MG63 (cell line): Measurements from ENCODE around the gene LATS1. TPM values are rescaled to one million over a fixed set of nuclear protein-coding genes. Genes with fewer than 3 reads are reported as not detected.
"Not testable (repeated sequence)": the region's sequence is repeated elsewhere in the genome, so short reads cannot be mapped to it uniquely, and the experiment has no call there.

Experiments
- DNase-seq: peaks from one replicate; pipeline ENCODE4 v3.0.0-alpha.2; 2020
- H3K27me3 ChIP-seq: fragments of 250-450 bp; sonication (Bioruptor Pico); 2 replicates; pipeline ENCODE4 v1.5.1; 2020; ENCODE audit warnings: mild to moderate bottlenecking, moderate library complexity
- H3K36me3 ChIP-seq: fragments of 250-450 bp; sonication (Bioruptor Pico); 2 replicates; pipeline ENCODE4 v1.5.1; 2020; ENCODE audit warnings: mild to moderate bottlenecking, moderate library complexity
- H3K4me3 ChIP-seq: fragments of 250-450 bp; sonication (Bioruptor Pico); 2 replicates; pipeline ENCODE4 v1.5.1; 2020; ENCODE audit warnings: mild to moderate bottlenecking, moderate library complexity
- H3K9me3 ChIP-seq: fragments of 250-450 bp; sonication (Bioruptor Pico); 2 replicates; pipeline ENCODE4 v1.5.1; 2020; ENCODE audit warnings: mild to moderate bottlenecking, moderate library complexity
- total RNA-seq: library from RNA; depleted of rRNA; stranded (reverse); fragments of >200 nt; shearing (Covaris generic); gene quantifications from 2 replicates; pipeline ENCODE4 v1.2.3, GENCODE V29; 2014; ENCODE audit warnings: low replicate concordance

LATS1 gene
- total RNA-seq, 1 experiment from 2014 or later = 12.9 TPM

- no peak for DNase-seq
These were observed 19.7 kb downstream of the LATS1 start for GRCh38 chr6:149698175-149698574.

GRCh38 chr6:149696901-149697300, 21.0 kb downstream of the LATS1 start:
- DNase-seq = no peak
- Histone ChIP-seq H3K27me3 (no peaks in the 10 kb centered on the region), H3K36me3 (peaks cover 59% of the 10 kb centered on the region), H3K9me3 (no peaks in the 10 kb centered on the region), H3K4me3 (no peak overlapping the region)

More at GRCh38 chr6:149698175-149698574, 19.7 kb downstream of the LATS1 start:
- H3K4me3 ChIP-seq = no peak overlapping the region
- H3K9me3 ChIP-seq = no peaks in the 10 kb centered on the region
- H3K27me3 ChIP-seq = no peaks in the 10 kb centered on the region
- H3K36me3 ChIP-seq = peaks cover 53% of the 10 kb centered on the region

- Histone ChIP-seq H3K9me3 (no peaks in the 10 kb centered on the region), H3K36me3 (peaks cover 64% of the 10 kb centered on the region), H3K4me3 (no peak overlapping the region)
These were observed 23.0 kb downstream of the LATS1 start for GRCh38 chr6:149694921-149695320.

GRCh38 chr6:149691201-149691600, 26.7 kb downstream of the LATS1 start:
- Histone ChIP-seq H3K27me3 (no peaks in the 10 kb centered on the region), H3K9me3 (no peaks in the 10 kb centered on the region), H3K4me3 (no peak overlapping the region), H3K36me3 (peaks cover 51% of the 10 kb centered on the region)
- DNase-seq = no peak

More at GRCh38 chr6:149694921-149695320, 23.0 kb downstream of the LATS1 start:
- no peak for DNase-seq
- H3K27me3 ChIP-seq = no peaks in the 10 kb centered on the region

- Histone ChIP-seq H3K27me3 (no peaks in the 10 kb centered on the region), H3K36me3 (peaks cover 41% of the 10 kb centered on the region), H3K9me3 (no peaks in the 10 kb centered on the region), H3K4me3 (no peak overlapping the region)
- DNase-seq = no peak
These were observed 31.7 kb downstream of the LATS1 start for GRCh38 chr6:149686230-149686629.

- DNase-seq = no peak
- Histone ChIP-seq H3K4me3 (no peak overlapping the region), H3K36me3 (peaks cover 47% of the 10 kb centered on the region), H3K27me3 (no peaks in the 10 kb centered on the region), H3K9me3 (no peaks in the 10 kb centered on the region)
These were observed 34.5 kb downstream of the LATS1 start for GRCh38 chr6:149683256-149683859.

- H3K9me3 ChIP-seq, H3K27me3 ChIP-seq, DNase-seq, H3K4me3 ChIP-seq: not testable (repeated sequence)
- H3K36me3 ChIP-seq = peaks cover 57% of the 10 kb centered on the region
These were observed 36.1 kb downstream of the LATS1 start for GRCh38 chr6:149681845-149682244.

- no peaks in the 10 kb centered on the region for H3K9me3 ChIP-seq
- no peak overlapping the region for H3K4me3 ChIP-seq
- no peaks in the 10 kb centered on the region for H3K27me3 ChIP-seq
- peaks cover 64% of the 10 kb centered on the region for H3K36me3 ChIP-seq
- no peak for DNase-seq
These were observed 36.7 kb downstream of the LATS1 start for GRCh38 chr6:149681209-149681608.

- no peak for DNase-seq
- H3K9me3 ChIP-seq = no peaks in the 10 kb centered on the region
- no peak overlapping the region for H3K4me3 ChIP-seq
- no peaks in the 10 kb centered on the region for H3K27me3 ChIP-seq
- H3K36me3 ChIP-seq = peaks cover 71% of the 10 kb centered on the region
These were observed 37.4 kb downstream of the LATS1 start for GRCh38 chr6:149680503-149680902.

- not testable (repeated sequence) for H3K9me3 ChIP-seq, DNase-seq, H3K4me3 ChIP-seq, H3K27me3 ChIP-seq
- H3K36me3 ChIP-seq = peaks cover 47% of the 10 kb centered on the region
These were observed 45.6 kb downstream of the LATS1 start for GRCh38 chr6:149672265-149672664.

GRCh38 chr6:149660028-149660427, 57.9 kb downstream of the LATS1 start:
- no peak for DNase-seq
- no peaks in the 10 kb centered on the region for H3K9me3 ChIP-seq
- H3K36me3 ChIP-seq = peaks cover 47% of the 10 kb centered on the region
- no peaks in the 10 kb centered on the region for H3K27me3 ChIP-seq
- H3K4me3 ChIP-seq = no peak overlapping the region

- peaks cover 33% of the 10 kb centered on the region for H3K36me3 ChIP-seq
- H3K4me3 ChIP-seq = no peak overlapping the region
- H3K27me3 ChIP-seq = no peaks in the 10 kb centered on the region
- no peaks in the 10 kb centered on the region for H3K9me3 ChIP-seq
- no peak for DNase-seq
These were observed 60.5 kb downstream of the LATS1 start for GRCh38 chr6:149657441-149657840.

- DNase-seq = no peak
- no peak overlapping the region for H3K4me3 ChIP-seq
- no peaks in the 10 kb centered on the region for H3K27me3 ChIP-seq
- no peaks in the 10 kb centered on the region for H3K9me3 ChIP-seq
- H3K36me3 ChIP-seq = no peaks in the 10 kb centered on the region
These were observed 66.8 kb downstream of the LATS1 start for GRCh38 chr6:149651056-149651455.

- Histone ChIP-seq H3K36me3 (peaks cover 3% of the 10 kb centered on the region; the same call in 1 of the 2 replicates), H3K9me3 (no peaks in the 10 kb centered on the region), H3K27me3 (no peaks in the 10 kb centered on the region)
These were observed 69.5 kb downstream of the LATS1 start, which contains the start of gene KATNA1 for GRCh38 chr6:149648148-149649145. Gene KATNA1, minus strand, starts transcription at chr6:149648714. Its CDS starts 10,167 bp downstream, at chr6:149638547.

GRCh38 chr6:149646599-149646998, 71.3 kb downstream of the LATS1 start:
- no peaks in the 10 kb centered on the region for H3K9me3 ChIP-seq
- H3K27me3 ChIP-seq = no peaks in the 10 kb centered on the region
- DNase-seq = no peak

More at GRCh38 chr6:149648148-149649145, 69.5 kb downstream of the LATS1 start, which contains the start of gene KATNA1:
- H3K4me3 ChIP-seq = peak within 1 kb of the TSS; percentile 68
- peak; percentile 86 for DNase-seq

GRCh38 chr6:149642829-149643580, 74.9 kb downstream of the LATS1 start:
- Histone ChIP-seq H3K36me3 (peaks cover 6% of the 10 kb centered on the region), H3K27me3 (no peaks in the 10 kb centered on the region), H3K9me3 (no peaks in the 10 kb centered on the region), H3K4me3 (no peak overlapping the region)
- no peak for DNase-seq

More at GRCh38 chr6:149646599-149646998, 71.3 kb downstream of the LATS1 start:
- peaks cover 3% of the 10 kb centered on the region; the same call in 1 of the 2 replicates for H3K36me3 ChIP-seq
- peak overlapping the region; percentile 68 for H3K4me3 ChIP-seq
